GM12865 (cell line): ENCODE data around the gene NHS.

ENCODE experiments used
- DNase-seq: peaks from one replicate; pipeline ENCODE4 v3.0.0; 2010; ENCODE audit warnings: low read depth
- H3K4me3 ChIP-seq: 2 replicates; pipeline ENCODE4 v1.5.1; 2011; ENCODE audit warnings: mild to moderate bottlenecking, low read depth, low read length, control low read depth
- TF ChIP-seq, protein P1 (sequence below): IDR thresholded peaks from 2 replicates; pipeline ENCODE4 v1.5.1; 2011; ENCODE audit warnings: low read length, control low read depth, low read depth, inconsistent platforms; ENCODE audit not compliant: insufficient read depth; ENCODE audit errors: missing control alignments

The NHS gene

DNA sequence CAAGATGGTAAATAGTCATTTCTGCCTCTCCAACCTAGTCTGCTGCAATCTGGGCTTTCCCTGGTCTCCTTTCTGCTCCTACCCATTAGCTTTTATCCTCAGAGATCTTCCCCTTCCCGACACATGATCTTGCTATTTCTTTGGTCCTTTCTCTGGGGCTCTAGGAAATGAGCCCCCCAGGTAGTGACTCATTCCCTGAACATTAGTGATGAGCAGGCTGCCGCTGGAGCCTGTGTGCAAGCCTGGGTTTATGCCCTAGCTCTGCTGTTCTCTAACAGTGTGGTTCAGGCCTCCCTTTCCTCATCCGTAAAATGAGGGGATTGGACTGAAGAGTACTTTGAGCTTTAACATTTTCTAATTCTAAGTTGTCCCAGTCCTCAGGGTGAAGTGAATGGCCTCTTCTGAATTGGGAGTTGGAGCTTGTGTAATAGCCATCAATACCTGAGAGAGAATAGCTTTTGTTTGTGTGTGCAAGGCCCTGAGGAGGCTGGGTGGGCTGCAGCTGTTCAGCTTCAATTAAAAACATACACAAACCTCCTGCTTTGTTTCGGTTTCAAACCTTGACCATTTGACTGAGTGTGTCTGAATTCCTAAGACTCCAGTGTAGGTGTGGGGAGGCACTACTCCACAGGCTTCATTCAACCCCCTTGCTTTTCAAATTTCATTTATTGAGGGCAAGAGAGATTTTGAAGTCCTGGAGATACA, 246.7 kb downstream of the NHS start:
- TF ChIP-seq, protein P1, sequence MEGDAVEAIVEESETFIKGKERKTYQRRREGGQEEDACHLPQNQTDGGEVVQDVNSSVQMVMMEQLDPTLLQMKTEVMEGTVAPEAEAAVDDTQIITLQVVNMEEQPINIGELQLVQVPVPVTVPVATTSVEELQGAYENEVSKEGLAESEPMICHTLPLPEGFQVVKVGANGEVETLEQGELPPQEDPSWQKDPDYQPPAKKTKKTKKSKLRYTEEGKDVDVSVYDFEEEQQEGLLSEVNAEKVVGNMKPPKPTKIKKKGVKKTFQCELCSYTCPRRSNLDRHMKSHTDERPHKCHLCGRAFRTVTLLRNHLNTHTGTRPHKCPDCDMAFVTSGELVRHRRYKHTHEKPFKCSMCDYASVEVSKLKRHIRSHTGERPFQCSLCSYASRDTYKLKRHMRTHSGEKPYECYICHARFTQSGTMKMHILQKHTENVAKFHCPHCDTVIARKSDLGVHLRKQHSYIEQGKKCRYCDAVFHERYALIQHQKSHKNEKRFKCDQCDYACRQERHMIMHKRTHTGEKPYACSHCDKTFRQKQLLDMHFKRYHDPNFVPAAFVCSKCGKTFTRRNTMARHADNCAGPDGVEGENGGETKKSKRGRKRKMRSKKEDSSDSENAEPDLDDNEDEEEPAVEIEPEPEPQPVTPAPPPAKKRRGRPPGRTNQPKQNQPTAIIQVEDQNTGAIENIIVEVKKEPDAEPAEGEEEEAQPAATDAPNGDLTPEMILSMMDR: no peak
- no peak for DNase-seq

DNA sequence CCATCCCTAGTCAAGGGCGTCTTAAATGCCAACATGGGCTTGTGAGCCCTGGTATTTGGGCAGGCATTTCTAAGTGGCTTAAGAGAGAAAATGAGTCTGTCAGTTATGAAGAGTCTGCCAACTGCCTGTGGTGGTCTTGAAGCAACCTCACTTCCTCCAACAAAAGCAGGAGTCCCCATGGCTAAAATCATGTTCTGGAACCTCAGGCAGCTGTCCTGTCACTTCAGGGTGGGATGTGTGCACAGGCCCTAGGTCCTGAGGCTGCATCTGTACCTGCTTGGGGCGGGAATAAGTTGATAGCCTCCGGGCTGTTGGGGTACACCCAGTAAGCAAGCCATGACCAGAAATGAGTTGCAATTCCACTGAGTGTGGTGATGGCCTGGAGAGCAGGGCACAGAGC, 247.3 kb downstream of the NHS start:
- no peak for DNase-seq
- TF ChIP-seq, protein P1: no peak
- no peak overlapping the region for H3K4me3 ChIP-seq

More for the DNA sequence above, 246.7 kb downstream of the NHS start:
- no peak overlapping the region for H3K4me3 ChIP-seq

- no peak overlapping the region for H3K4me3 ChIP-seq
- no peak for DNase-seq
- TF ChIP-seq, protein P1: no peak
Measured at GRCh38 chrX:17623750-17624149, 248.8 kb downstream of the NHS start.

DNA sequence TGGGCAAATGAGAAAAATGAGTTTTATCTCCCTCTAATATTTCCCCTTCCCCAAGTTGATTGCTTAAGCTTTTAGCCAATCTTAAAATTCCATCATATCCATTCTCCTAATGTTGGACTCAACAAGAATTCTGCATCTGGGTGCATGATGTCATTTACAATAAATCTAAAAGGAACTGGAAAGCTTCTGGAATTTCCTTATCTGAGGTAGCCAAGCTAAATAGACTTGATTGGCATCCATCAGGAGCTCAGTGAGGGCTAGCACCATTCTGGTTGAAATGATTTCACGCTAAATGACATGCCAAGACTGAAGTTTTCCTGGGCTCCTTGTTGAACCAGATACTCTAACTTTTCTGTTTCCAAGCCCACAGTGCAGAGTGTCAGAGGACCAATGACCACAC, 252.0 kb downstream of the NHS start:
- TF ChIP-seq, protein P1: no peak
- DNase-seq: no peak
- H3K4me3 ChIP-seq: no peak overlapping the region

DNA sequence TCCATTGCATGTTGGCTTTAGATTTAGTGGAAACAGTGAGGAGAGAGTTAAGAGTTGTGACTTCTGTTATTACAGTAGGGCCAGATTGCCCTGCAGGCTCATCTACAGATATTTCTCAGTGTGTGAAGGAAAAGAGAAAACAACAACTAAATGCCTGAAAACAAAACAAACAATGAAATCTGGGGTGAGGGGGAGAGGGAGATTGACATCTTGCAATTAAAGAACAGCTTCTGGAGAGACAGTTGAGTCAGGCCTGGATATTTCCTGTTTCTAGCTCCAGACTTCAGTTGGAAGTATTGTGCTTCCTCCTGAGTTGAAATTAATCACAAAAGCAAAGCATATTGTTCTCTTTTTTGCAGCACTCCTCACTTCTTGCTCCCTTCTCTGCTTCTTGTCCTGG, 254.0 kb downstream of the NHS start:
- H3K4me3 ChIP-seq: no peak overlapping the region
- no peak for DNase-seq
- TF ChIP-seq, protein P1: no peak

DNA sequence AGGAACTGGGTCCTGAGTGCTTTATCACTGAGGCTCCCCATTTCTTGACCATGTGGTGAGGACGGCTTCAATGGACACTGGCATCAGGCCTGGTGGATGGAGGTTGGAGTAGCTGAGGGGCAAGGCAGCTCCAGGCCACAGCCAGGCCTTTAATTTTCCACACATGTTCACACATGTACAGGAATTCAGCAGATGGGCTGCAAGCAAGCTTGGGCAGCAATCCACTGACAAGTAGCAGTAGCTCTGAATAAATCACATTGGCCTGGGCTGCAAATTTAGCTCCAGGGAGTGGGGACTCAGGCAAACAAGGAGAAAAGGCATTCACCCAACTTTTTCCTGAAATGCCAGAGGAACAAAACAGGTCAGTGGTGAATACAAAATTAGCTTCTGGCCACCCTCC, 254.5 kb downstream of the NHS start:
- H3K4me3 ChIP-seq: no peak overlapping the region
- TF ChIP-seq, protein P1: no peak
- no peak for DNase-seq

GRCh38 chrX:17631647-17632046, 256.6 kb downstream of the NHS start:
- TF ChIP-seq, protein P1: no peak
- no peak for DNase-seq
- no peak overlapping the region for H3K4me3 ChIP-seq
